ENCODE results near the gene APOBEC3A. TPM values are rescaled to one million over a fixed set of nuclear protein-coding genes. Genes with fewer than 3 reads are reported as not detected.

Gene APOBEC3A
- total and polyA plus RNA-seq, 10 of the 15 experiments (the other 5 are each of a cell fraction or from before 2014, with no cell fraction given), result 0.20 TPM; not detected in 9

DNA sequence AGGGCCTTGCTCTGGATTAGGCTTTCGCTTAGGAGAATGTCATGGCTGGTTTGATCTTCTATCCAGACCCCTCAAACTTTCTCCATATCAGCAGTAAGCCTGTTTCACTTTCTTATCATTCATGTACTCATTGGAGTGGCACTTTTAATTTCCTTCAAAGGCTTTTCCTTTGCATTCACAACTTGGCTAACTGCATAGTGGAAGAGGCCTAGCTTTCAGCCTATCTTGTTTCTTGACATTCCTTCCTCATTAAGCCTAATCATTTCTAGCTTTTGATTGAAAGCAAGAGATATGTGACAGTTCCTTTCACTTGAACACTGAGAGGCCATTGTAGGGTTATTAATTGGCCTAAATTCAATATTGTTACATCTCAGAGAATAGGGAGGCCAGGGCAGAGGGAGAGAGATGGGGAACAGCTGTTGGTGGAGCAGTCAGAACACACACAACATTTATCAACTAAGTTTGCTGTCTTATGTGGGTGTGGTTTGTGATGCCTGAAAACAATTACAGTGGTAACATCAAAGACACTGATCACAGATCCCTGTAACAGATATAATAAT, 37.7 kb upstream of the APOBEC3A start:
- H3K9me3 ChIP-seq (replicated peaks; ENCODE audit: control insufficient read depth, insufficient read depth, low read length), result no peaks in the 10 kb centered on the region
- no peak for TF ChIP-seq NRF1 (conservative IDR thresholded peaks at IDR 0.05; ENCODE audit: low read depth, low read length)
- TF ChIP-seq CBX5 (IDR thresholded peaks at IDR 0.05; ENCODE audit: low read depth), result no peak
- no peak for TF ChIP-seq PKNOX1 (IDR thresholded peaks at IDR 0.05)
- no peak for TF ChIP-seq RAD51 (IDR thresholded peaks at IDR 0.05)
- no peak for TF ChIP-seq CREM (IDR thresholded peaks at IDR 0.05; ENCODE audit: low read depth)
- no peak for TF ChIP-seq RAD21 (IDR thresholded peaks at IDR 0.05; ENCODE audit: insufficient read depth, low read depth, low read length)
- TF ChIP-seq SP1 (IDR thresholded peaks at IDR 0.05; ENCODE audit: low read depth, low read length), result no peak
- TF ChIP-seq PAX5 (IDR thresholded peaks at IDR 0.05; ENCODE audit: borderline replicate concordance, low read depth, low read length), result no peak
- no peak for TF ChIP-seq NR2C2 (IDR thresholded peaks at IDR 0.05; ENCODE audit: borderline replicate concordance, control insufficient read depth, insufficient read length, low read depth)
- TF ChIP-seq ZNF592 (IDR thresholded peaks at IDR 0.05), result no peak
- no peak for TF ChIP-seq HDAC2 (IDR thresholded peaks at IDR 0.05)
- TF ChIP-seq GATAD2B (conservative IDR thresholded peaks at IDR 0.05; ENCODE audit: low read depth), result no peak
- no peak for TF ChIP-seq SIX5 (IDR thresholded peaks at IDR 0.05; ENCODE audit: low read depth, low read length, severe bottlenecking)
- TF ChIP-seq, protein P1, sequence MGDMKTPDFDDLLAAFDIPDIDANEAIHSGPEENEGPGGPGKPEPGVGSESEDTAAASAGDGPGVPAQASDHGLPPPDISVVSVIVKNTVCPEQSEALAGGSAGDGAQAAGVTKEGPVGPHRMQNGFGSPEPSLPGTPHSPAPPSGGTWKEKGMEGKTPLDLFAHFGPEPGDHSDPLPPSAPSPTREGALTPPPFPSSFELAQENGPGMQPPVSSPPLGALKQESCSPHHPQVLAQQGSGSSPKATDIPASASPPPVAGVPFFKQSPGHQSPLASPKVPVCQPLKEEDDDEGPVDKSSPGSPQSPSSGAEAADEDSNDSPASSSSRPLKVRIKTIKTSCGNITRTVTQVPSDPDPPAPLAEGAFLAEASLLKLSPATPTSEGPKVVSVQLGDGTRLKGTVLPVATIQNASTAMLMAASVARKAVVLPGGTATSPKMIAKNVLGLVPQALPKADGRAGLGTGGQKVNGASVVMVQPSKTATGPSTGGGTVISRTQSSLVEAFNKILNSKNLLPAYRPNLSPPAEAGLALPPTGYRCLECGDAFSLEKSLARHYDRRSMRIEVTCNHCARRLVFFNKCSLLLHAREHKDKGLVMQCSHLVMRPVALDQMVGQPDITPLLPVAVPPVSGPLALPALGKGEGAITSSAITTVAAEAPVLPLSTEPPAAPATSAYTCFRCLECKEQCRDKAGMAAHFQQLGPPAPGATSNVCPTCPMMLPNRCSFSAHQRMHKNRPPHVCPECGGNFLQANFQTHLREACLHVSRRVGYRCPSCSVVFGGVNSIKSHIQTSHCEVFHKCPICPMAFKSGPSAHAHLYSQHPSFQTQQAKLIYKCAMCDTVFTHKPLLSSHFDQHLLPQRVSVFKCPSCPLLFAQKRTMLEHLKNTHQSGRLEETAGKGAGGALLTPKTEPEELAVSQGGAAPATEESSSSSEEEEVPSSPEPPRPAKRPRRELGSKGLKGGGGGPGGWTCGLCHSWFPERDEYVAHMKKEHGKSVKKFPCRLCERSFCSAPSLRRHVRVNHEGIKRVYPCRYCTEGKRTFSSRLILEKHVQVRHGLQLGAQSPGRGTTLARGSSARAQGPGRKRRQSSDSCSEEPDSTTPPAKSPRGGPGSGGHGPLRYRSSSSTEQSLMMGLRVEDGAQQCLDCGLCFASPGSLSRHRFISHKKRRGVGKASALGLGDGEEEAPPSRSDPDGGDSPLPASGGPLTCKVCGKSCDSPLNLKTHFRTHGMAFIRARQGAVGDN (IDR thresholded peaks at IDR 0.05), result no peak

More for the DNA sequence above, 37.7 kb upstream of the APOBEC3A start:
- ATAC-seq (no peak), DNase-seq (ENCODE audit: low read depth, low spot score) (no peak), FAIRE-seq (no peak)
- ChIA-PET SMC1A (ENCODE audit: uncharacterized antibody, unreplicated experiment) (interaction anchor here (1.5 kb wide), 1 partner anchor 20 kb away, joined by 3 read pairs; no protein-coding TSS in a partner anchor), RAD21 (ENCODE audit: unreplicated experiment) (interaction anchor here (1.7 kb wide), 1 partner anchor 50 kb away, joined by 6 read pairs; no protein-coding TSS in a partner anchor), CTCF (interaction anchor here (0.8 to 1.6 kb wide), 3 partner anchors 9 to 50 kb away, joined by 4 to 14 read pairs (median 4); no protein-coding TSS in a partner anchor), POLR2A (no interaction called here)
- Histone ChIP-seq H4K20me1 (ENCODE audit: control insufficient read depth, insufficient read depth) (no peaks in the 10 kb centered on the region), H3K4me1 (ENCODE audit: control insufficient read depth, insufficient read depth, low read length) (no peaks in the 10 kb centered on the region), H3K36me3 (ENCODE audit: control insufficient read depth in 2 of 2, insufficient read depth in 2 of 2, low read length in 1 of 2) (no peaks in the 10 kb centered on the region), H3K9ac (ENCODE audit: control insufficient read depth, insufficient read depth, low read length) (no peak overlapping the region), H3K4me2 (ENCODE audit: control insufficient read depth, insufficient read depth) (no peak overlapping the region), H3K27ac (ENCODE audit: control insufficient read depth, insufficient read depth) (no peak overlapping the region), H2AFZ (ENCODE audit: control insufficient read depth, low read depth, low read length) (no peak overlapping the region), H3K79me2 (ENCODE audit: control insufficient read depth, insufficient read depth, low read length) (no peaks in the 10 kb centered on the region), H3K4me3 (no peak overlapping the region), H3K27me3 (replicated peaks in 1 of 2; ENCODE audit: control insufficient read depth in 2 of 2, insufficient read depth in 2 of 2, low read length in 1 of 2) (peaks cover 0 to 2% of the 10 kb centered on the region in 2 experiments; a peak in 1 of 4 replicates)
- WGBS (ENCODE audit: insufficient coverage, insufficient replicate concordance, low lambda C conversion rate, missing lambda C conversion rate), result 4% methylated on average over 1 of the region's 1 CpG
- no TSS peak for BruUV-seq (replicated peaks)
- in situ Hi-C loops (cut with MboI) (no loop called here), intact Hi-C loops (cut with micrococcal nuclease; ENCODE audit: unreplicated experiment) (no loop called here)
